Measurements from ENCODE around the gene CCNH.

DNA sequence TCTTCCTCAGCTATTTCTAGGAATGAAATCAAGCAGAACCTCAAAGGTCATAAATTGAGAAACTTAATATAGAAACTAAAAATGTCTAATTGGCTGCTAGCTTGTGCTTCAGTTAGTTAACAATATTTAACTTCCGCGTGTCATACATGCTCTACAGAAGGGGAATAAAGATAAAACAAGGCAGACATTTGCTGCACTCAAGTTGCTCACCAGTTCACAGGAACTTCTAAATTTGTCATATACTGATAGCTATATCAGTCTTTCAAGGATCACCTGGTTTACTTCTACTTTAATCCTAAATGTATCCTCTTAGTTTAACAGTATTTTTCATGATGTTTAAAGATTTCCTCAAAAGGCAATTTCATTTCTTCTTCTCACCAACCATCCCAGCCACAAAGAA is 8.4 kb downstream of the CCNH start:
- TF ChIP-seq, protein P1, sequence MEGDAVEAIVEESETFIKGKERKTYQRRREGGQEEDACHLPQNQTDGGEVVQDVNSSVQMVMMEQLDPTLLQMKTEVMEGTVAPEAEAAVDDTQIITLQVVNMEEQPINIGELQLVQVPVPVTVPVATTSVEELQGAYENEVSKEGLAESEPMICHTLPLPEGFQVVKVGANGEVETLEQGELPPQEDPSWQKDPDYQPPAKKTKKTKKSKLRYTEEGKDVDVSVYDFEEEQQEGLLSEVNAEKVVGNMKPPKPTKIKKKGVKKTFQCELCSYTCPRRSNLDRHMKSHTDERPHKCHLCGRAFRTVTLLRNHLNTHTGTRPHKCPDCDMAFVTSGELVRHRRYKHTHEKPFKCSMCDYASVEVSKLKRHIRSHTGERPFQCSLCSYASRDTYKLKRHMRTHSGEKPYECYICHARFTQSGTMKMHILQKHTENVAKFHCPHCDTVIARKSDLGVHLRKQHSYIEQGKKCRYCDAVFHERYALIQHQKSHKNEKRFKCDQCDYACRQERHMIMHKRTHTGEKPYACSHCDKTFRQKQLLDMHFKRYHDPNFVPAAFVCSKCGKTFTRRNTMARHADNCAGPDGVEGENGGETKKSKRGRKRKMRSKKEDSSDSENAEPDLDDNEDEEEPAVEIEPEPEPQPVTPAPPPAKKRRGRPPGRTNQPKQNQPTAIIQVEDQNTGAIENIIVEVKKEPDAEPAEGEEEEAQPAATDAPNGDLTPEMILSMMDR (IDR thresholded peaks at IDR 0.05), result no peak
- no peak for TF ChIP-seq POLR2A (IDR thresholded peaks at IDR 0.05)

Measured in testis (tissue), 2 donors.